Astrocyte (in vitro differentiated cells and primary cell): ENCODE measurements around the gene FSIP1. TPM values are rescaled to one million over a fixed set of nuclear protein-coding genes. Genes with fewer than 3 reads are reported as not detected.

ENCODE experiments used
- DNase-seq: peaks from one replicate; pipeline ENCODE4 v3.0.0-alpha.2; 2010; ENCODE audit warnings: low read depth
- FAIRE-seq: peaks from 2 replicates; lab custom pipeline; 2011; peaks lifted over from hg19 to GRCh38; lab: Jason Lieb, UNC
- H2AFZ ChIP-seq: 2 replicates; pipeline ENCODE4 v1.6.0; 2012; ENCODE audit warnings: low read depth, low read length, inconsistent platforms
- H3K27ac ChIP-seq: 2 replicates; pipeline ENCODE4 v1.5.1; 2011; ENCODE audit warnings: low read depth, low read length, inconsistent platforms
- H3K27me3 ChIP-seq: 2 replicates; pipeline ENCODE4 v1.6.0; 2011; ENCODE audit warnings: low read length, inconsistent platforms; ENCODE audit not compliant: insufficient read depth
- H3K36me3 ChIP-seq: 2 replicates; pipeline ENCODE4 v1.5.1; 2011; ENCODE audit warnings: low read length, inconsistent platforms; ENCODE audit not compliant: insufficient read depth
- H3K4me1 ChIP-seq: 2 replicates; pipeline ENCODE4 v1.5.1; 2011; ENCODE audit warnings: low read length, inconsistent platforms; ENCODE audit not compliant: insufficient read depth
- H3K4me2 ChIP-seq: 2 replicates; pipeline ENCODE4 v1.6.0; 2012; ENCODE audit warnings: low read length, inconsistent platforms
- H3K4me3 ChIP-seq: 2 replicates; pipeline ENCODE4 v1.5.1; 2011; ENCODE audit warnings: low read depth, mild to moderate bottlenecking, low read length, inconsistent platforms; ENCODE audit not compliant: insufficient read depth
- H3K79me2 ChIP-seq: 2 replicates; pipeline ENCODE4 v1.6.0; 2012; ENCODE audit warnings: mild to moderate bottlenecking, low read length, inconsistent platforms; ENCODE audit not compliant: insufficient read depth
- H3K9ac ChIP-seq: 2 replicates; pipeline ENCODE4 v1.6.0; 2012; ENCODE audit warnings: mild to moderate bottlenecking, low read length, inconsistent platforms
- H3K9me3 ChIP-seq: 2 replicates; pipeline ENCODE4 v1.5.1; 2012; ENCODE audit warnings: low read depth, mild to moderate bottlenecking, low read length, inconsistent platforms; ENCODE audit not compliant: insufficient read depth
- H4K20me1 ChIP-seq: 2 replicates; pipeline ENCODE4 v1.6.0; 2012; ENCODE audit warnings: low read length, inconsistent platforms; ENCODE audit not compliant: insufficient read depth
- H3K27ac Mint-ChIP-seq: one replicate; pipeline ENCODE4 v1.8.0; 2021; ENCODE audit warnings: mild to moderate bottlenecking, mixed read lengths; ENCODE audit not compliant: unreplicated experiment
- H3K27me3 Mint-ChIP-seq: one replicate; pipeline ENCODE4 v1.8.0; 2021; ENCODE audit warnings: low read depth, mixed read lengths; ENCODE audit not compliant: unreplicated experiment
- H3K36me3 Mint-ChIP-seq: one replicate; pipeline ENCODE4 v1.8.0; 2021; ENCODE audit warnings: low read depth, mixed read lengths; ENCODE audit not compliant: unreplicated experiment
- H3K4me1 Mint-ChIP-seq: one replicate; pipeline ENCODE4 v1.8.0; 2021; ENCODE audit warnings: low read depth, mixed read lengths; ENCODE audit not compliant: unreplicated experiment
- H3K4me3 Mint-ChIP-seq: one replicate; pipeline ENCODE4 v1.8.0; 2021; ENCODE audit warnings: mild to moderate bottlenecking, moderate library complexity, mixed read lengths; ENCODE audit not compliant: unreplicated experiment
- H3K9me3 Mint-ChIP-seq: one replicate; pipeline ENCODE4 v1.8.0; 2021; ENCODE audit warnings: mild to moderate bottlenecking, mixed read lengths; ENCODE audit not compliant: unreplicated experiment
- EZH2 ChIP-seq: IDR thresholded peaks from 2 replicates; pipeline ENCODE4 v1.6.1; 2012; ENCODE audit warnings: mild to moderate bottlenecking, low read length, inconsistent platforms; ENCODE audit not compliant: insufficient read depth
- total RNA-seq: library from RNA; stranded (reverse); gene quantifications from 2 replicates; pipeline ENCODE4 v1.2.1, GENCODE V29; 2021
- TF ChIP-seq, protein P1 (sequence below): IDR thresholded peaks from 2 replicates; pipeline ENCODE4 v1.5.1; 2011; ENCODE audit warnings: low read depth, mild to moderate bottlenecking, inconsistent platforms, low read length, moderate library complexity; ENCODE audit not compliant: insufficient read depth

The FSIP1 gene
- total RNA-seq, 1 donor from 2014 or later = 0.77 TPM

DNA sequence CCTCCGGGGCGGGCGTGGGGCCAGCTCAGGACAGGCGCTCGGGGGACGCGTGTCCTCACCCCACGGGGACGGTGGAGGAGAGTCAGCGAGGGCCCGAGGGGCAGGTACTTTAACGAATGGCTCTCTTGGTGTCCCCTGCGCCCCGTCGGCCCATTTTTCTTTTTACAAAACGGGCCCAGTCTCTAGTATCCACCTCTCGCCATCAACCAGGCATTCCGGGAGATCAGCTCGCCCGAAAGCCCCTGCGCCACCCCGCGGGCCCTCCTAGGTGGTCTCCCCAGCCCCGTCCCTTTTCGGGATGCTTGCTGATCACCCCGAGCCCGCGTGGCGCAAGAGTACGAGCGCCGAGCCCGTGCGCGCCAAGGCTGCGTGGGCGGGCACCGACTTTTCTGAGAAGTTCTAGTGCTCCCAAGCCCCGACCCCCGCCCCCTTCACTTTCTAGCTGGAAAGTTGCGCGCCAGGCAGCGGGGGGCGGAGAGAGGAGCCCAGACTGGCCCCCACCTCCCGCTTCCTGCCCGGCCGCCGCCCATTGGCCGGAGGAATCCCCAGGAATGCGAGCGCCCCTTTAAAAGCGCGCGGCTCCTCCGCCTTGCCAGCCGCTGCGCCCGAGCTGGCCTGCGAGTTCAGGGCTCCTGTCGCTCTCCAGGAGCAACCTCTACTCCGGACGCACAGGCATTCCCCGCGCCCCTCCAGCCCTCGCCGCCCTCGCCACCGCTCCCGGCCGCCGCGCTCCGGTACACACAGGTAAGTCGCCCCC is 202.0 kb downstream of the FSIP1 start, which contains the start of gene THBS1:
Gene THBS1, plus strand, starts transcription at position 595 of the 757 bp plus-strand sequence. CDS start 779 bp downstream, outside the sequence.
- peaks cover 52% of the 10 kb centered on the region for H3K4me1 ChIP-seq
- H3K27me3 ChIP-seq = no peaks in the 10 kb centered on the region
- Mint-ChIP-seq H3K4me1 (peaks cover 44% of the 10 kb centered on the region), H3K9me3 (peaks cover 6% of the 10 kb centered on the region), H3K36me3 (peaks cover 10% of the 10 kb centered on the region), H3K27ac (peak within 1 kb of the TSS; percentile 100), H3K4me3 (peak within 1 kb of the TSS; percentile 98), H3K27me3 (no peaks in the 10 kb centered on the region)
- peak within 1 kb of the TSS; percentile 64 for H2AFZ ChIP-seq
- peaks cover 34% of the 10 kb centered on the region for H3K36me3 ChIP-seq
- H3K4me2 ChIP-seq = peak within 1 kb of the TSS; percentile 94
- no peaks in the 10 kb centered on the region for H3K9me3 ChIP-seq
- peak; percentile 83 for DNase-seq
- H3K9ac ChIP-seq = peak within 1 kb of the TSS; percentile 96
- H4K20me1 ChIP-seq = peaks cover 47% of the 10 kb centered on the region
- no peak for FAIRE-seq
- peak within 1 kb of the TSS; percentile 94 for H3K4me3 ChIP-seq
- H3K27ac ChIP-seq = peak within 1 kb of the TSS; percentile 97
- peaks cover 47% of the 10 kb centered on the region for H3K79me2 ChIP-seq
- TF ChIP-seq, protein P1, sequence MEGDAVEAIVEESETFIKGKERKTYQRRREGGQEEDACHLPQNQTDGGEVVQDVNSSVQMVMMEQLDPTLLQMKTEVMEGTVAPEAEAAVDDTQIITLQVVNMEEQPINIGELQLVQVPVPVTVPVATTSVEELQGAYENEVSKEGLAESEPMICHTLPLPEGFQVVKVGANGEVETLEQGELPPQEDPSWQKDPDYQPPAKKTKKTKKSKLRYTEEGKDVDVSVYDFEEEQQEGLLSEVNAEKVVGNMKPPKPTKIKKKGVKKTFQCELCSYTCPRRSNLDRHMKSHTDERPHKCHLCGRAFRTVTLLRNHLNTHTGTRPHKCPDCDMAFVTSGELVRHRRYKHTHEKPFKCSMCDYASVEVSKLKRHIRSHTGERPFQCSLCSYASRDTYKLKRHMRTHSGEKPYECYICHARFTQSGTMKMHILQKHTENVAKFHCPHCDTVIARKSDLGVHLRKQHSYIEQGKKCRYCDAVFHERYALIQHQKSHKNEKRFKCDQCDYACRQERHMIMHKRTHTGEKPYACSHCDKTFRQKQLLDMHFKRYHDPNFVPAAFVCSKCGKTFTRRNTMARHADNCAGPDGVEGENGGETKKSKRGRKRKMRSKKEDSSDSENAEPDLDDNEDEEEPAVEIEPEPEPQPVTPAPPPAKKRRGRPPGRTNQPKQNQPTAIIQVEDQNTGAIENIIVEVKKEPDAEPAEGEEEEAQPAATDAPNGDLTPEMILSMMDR = no peak
- no peak for TF ChIP-seq EZH2

GRCh38 chr15:39580117-39580484 is 202.5 kb downstream of the FSIP1 start:
- Histone ChIP-seq H3K9ac (peak overlapping the region; percentile 96), H3K4me2 (peak overlapping the region; percentile 94), H3K4me3 (peak overlapping the region; percentile 94), H2AFZ (peak overlapping the region; percentile 64), H3K4me1 (peaks cover 47% of the 10 kb centered on the region), H3K27me3 (no peaks in the 10 kb centered on the region), H3K27ac (peak overlapping the region; percentile 97), H4K20me1 (peaks cover 41% of the 10 kb centered on the region), H3K36me3 (peaks cover 28% of the 10 kb centered on the region), H3K79me2 (peaks cover 43% of the 10 kb centered on the region), H3K9me3 (no peaks in the 10 kb centered on the region)
- no peak for TF ChIP-seq EZH2
- TF ChIP-seq, protein P1 = peak; percentile 75
- FAIRE-seq (peak; percentile 94), DNase-seq (peak; percentile 92)
- Mint-ChIP-seq H3K27ac (peak overlapping the region; percentile 100), H3K4me3 (peak overlapping the region; percentile 98), H3K4me1 (peaks cover 38% of the 10 kb centered on the region), H3K27me3 (no peaks in the 10 kb centered on the region), H3K36me3 (peaks cover 7% of the 10 kb centered on the region), H3K9me3 (peaks cover 6% of the 10 kb centered on the region)
